GM19035 (cell line): ENCODE measurements around the gene PRDM16.

Source experiments
- ATAC-seq: cut with Tn5 transposase; IDR thresholded peaks from one replicate; pipeline ENCODE4 v1.9.1; 2021; ENCODE audit not compliant: unreplicated experiment

PRDM16 gene

GRCh38 chr1:3219791-3220467 is 150.9 kb downstream of the PRDM16 start:
- ATAC-seq, result no peak

- ATAC-seq, result no peak
These were observed 152.4 kb downstream of the PRDM16 start for GRCh38 chr1:3221112-3222041.

- ATAC-seq, result no peak
These were observed 153.2 kb downstream of the PRDM16 start for GRCh38 chr1:3222042-3222692.

DNA sequence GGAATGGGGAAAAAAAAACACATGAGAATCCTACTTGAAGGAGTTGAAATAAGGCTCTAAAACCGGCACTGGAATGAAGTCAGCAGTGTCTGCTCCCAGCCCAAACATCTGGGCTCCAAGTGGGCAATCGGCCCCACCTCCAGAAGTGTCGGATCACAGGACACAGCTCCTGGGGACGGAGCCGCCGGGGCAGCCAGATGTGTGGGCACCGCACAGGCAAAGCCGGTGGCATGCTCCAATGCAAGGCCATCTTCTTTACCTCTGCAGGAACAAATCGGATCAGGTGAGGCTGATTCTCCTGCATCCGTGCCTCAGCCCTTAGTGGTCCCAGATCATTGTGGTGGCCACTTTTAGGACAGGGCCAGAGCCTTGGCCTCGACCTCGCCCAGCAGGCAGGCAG is 156.7 kb downstream of the PRDM16 start:
- ATAC-seq, result no peak

GRCh38 chr1:3226191-3226590 is 157.2 kb downstream of the PRDM16 start:
- no peak for ATAC-seq

- no peak for ATAC-seq
These were observed 157.8 kb downstream of the PRDM16 start for GRCh38 chr1:3226701-3227350.

- ATAC-seq, result no peak
These were observed 158.3 kb downstream of the PRDM16 start for GRCh38 chr1:3227351-3227704.

- no peak for ATAC-seq
These were observed 158.9 kb downstream of the PRDM16 start for GRCh38 chr1:3227893-3228292.

- no peak for ATAC-seq
These were observed 160.2 kb downstream of the PRDM16 start for GRCh38 chr1:3229081-3229725.

GRCh38 chr1:3230553-3230952 is 161.6 kb downstream of the PRDM16 start:
- no peak for ATAC-seq

DNA sequence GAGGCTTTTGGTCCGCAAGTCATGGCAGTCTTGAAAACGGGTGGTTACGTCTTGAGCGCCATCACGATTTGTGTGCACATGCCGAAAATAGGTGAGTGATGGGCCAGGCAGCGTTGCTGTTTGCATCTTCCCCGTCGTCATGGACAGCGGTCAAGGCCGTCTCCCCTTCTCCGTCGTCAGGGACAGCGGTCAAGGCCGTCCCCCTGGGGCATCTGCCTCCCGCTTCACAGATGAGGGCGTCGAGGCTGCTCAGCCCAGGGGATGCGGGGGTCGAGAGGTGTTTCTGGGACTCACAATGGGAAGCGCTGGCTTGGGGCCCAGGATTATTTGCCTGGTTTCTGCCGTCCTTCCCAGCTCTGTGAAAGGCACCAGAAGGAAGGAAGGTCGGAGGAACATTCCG is 162.2 kb downstream of the PRDM16 start:
- ATAC-seq, result no peak

GRCh38 chr1:3231826-3232225 is 162.8 kb downstream of the PRDM16 start:
- no peak for ATAC-seq

- no peak for ATAC-seq
These were observed 164.0 kb downstream of the PRDM16 start for GRCh38 chr1:3233031-3233430.

DNA sequence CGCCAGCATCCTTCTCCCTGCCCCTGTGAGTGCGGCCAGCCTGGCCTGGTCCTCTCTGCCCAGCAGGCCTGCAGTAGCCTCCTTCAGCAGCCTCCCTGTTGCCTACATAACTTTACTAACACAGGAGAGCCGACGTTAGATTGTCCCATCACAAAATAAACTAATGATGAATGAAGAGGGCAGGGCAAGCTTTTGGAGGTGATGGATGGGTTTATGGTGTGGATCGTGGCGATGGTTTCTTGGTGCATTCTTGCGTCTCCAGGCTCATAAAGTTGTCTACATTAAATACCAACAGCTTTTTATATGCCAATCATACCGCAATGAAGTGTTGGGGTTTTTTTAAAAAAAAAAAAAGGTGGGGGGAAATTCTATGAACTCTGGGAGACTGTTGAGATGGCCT is 164.5 kb downstream of the PRDM16 start:
- ATAC-seq, result no peak

- ATAC-seq, result no peak
These were observed 165.3 kb downstream of the PRDM16 start for GRCh38 chr1:3234281-3234680.

- ATAC-seq, result no peak
These were observed 166.0 kb downstream of the PRDM16 start for GRCh38 chr1:3234956-3235355.

DNA sequence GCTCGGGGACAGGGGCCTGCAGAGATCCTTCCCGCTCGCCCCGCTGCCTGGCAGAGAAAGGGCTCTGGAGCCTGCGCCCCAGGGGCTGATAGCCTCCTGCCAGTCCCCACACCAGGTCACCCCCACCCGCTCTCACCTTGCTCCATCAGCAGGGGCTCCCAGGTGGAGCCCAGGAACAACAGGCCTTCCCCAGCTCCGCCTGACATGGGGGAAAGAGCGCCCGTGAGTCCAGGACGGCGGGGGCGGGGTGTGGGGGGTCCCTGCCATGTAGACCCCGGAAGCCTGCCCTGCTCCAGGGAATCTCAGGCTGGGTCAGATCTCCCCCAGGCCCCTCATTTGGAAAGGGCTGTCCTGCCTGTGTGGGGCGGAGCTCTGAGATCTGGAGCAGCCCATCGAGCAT is 166.5 kb downstream of the PRDM16 start:
- no peak for ATAC-seq

DNA sequence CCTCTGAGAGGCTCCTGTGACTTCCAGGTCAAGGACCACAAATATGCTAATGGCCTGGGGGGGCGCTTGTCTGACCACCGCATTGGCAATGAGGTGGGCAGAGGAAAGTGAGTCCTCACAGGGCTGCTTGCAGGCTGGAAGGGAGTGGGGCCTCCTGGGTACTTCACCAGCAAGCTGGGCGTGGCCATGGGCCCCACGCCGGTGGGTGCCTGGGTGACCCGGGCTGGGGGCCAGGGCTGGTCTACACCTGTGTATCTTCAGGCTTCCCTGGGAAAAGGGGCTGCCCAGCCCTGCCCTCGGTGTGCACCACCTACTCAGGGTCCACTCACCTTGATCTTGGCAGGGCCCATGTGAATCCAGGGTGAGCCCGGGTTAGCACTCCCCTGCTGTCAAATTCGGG is 167.4 kb downstream of the PRDM16 start:
- ATAC-seq, result no peak

GRCh38 chr1:3236955-3237354 is 168.0 kb downstream of the PRDM16 start:
- no peak for ATAC-seq

DNA sequence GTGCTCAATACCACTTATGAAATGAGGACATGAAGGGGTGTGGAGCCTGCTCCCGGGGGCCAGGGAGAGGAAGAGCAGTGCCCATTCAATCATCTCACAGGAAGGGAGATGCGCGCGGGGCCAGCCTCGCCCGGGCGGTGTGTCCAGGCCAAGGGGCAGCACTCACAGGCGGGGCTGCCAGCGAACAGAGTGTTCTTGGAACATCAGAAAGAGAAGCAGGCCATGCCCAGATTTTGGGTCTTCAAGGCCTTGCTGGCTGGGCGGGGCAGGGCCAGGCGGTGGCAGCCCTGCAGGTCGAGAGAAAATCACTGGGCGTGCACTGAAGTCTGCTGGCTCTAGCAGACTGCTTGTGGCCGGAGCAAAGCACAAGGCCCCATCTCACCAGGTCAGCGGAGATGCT is 168.6 kb downstream of the PRDM16 start:
- ATAC-seq, result no peak
